WTC11 (cell line): Measurements from ENCODE around the gene OTUB2.
A peak's percentile ranks its signal among the peaks of the same experiment; 100 is the strongest.

Experiments
- ATF2 ChIP-seq: sonication (generic); formaldehyde crosslinking; IDR thresholded peaks from 2 replicates; pipeline ENCODE4 v1.8.1; 2022; ENCODE audit warnings: low read depth, missing genetic modification reagents, borderline replicate concordance
- CTCF ChIP-seq: fragments of 200-600 bp; IDR thresholded peaks from 2 replicates; pipeline ENCODE4 v1.8.0; 2022; ENCODE audit warnings: antibody characterized with exemption
- KAT7 ChIP-seq: sonication (generic); formaldehyde crosslinking; IDR thresholded peaks from 2 replicates; pipeline ENCODE4 v1.8.1; 2023; ENCODE audit warnings: missing genetic modification reagents, mild to moderate bottlenecking, borderline replicate concordance
- NFYB ChIP-seq: sonication (generic); formaldehyde crosslinking; conservative IDR thresholded peaks from 2 replicates; pipeline ENCODE4 v1.8.0; 2022; ENCODE audit warnings: low read depth, missing genetic modification reagents
- USF2 ChIP-seq: sonication (generic); formaldehyde crosslinking; IDR thresholded peaks from 2 replicates; pipeline ENCODE4 v1.8.1; 2023; ENCODE audit warnings: mild to moderate bottlenecking, missing genetic modification reagents, moderate library complexity

- TF ChIP-seq CTCF (peak; percentile 95), ATF2 (CRISPR knock-in tag) (no peak), KAT7 (CRISPR knock-in tag) (no peak), NFYB (no peak), USF2 (CRISPR knock-in tag) (no peak)
These were observed 24.4 kb upstream of the OTUB2 start for GRCh38 chr14:94001501-94002396.
